Stimulated activated CD4-positive, alpha-beta T cell treated with anti-CD3 and anti-CD28 coated beads, TNF-alpha, amount 100 ng/mL, for 48 hours (primary cell): ENCODE measurements around the gene PARN.

Source experiments
- DNase-seq, 3 donors: peaks; one replicate each; pipeline ENCODE4 v3.0.0-alpha.2; 2020; ENCODE audit warnings: low read depth in 3 of 3

Gene PARN

DNA sequence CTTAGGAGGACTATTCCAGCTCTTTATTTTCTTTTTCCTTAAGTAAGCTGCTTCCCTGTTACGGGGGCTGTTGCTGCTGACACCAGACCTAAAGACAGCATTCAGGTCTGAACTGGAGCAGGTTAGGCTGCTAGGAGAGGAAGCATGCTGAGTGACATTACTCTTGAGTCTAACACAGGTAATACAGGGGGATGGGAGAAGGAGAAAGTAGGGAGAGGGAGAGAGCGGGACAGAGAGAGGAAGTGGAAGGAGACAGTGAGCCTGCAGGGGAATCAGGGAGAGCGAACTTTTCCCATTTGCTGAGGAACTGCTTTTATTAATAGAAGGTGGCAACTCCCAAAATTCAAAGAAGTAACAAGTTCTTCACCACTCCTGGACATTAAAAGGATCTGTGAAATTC, 130.9 kb downstream of the PARN start:
- DNase-seq = no peak

DNA sequence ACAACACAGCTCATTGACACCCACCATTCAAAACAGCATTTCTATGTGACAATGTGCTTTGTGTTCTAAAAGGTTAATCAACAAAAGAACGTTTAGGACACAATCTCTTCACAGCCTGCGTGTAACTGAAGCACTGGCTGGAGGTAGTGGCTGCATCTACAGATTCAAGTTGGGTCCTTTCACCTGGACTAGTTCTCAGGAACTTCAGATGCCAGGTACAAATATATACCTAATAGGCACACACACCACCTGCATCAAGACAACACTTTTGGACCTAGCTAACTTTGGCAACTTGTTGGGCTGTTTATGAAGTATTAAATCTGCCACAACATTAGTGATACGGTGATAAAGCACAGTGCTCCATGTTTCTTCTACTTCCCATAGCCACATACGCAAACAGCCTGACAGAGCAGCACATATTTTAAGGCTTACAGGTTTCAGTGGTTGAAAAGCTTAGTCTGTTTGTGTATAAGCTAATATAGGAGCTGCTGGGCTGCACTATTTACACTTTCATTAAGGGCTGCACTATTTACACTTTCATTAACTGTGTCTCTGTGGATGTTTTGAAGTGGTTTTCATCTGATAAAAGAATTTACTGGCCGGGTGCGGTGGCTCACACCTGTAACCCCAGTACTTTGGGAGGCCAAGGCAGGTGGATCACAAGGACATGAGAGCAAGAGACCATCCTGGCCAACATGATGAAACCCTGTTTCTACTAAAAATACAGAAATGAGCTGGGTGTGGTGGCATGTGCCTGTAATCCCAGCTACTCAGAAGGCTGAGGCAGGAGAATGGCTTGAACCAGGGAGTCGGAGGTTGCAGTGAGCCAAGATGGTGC, 132.6 kb downstream of the PARN start:
- DNase-seq = no peak

GRCh38 chr16:14496786-14497185, 133.3 kb downstream of the PARN start:
- no peak for DNase-seq

DNA sequence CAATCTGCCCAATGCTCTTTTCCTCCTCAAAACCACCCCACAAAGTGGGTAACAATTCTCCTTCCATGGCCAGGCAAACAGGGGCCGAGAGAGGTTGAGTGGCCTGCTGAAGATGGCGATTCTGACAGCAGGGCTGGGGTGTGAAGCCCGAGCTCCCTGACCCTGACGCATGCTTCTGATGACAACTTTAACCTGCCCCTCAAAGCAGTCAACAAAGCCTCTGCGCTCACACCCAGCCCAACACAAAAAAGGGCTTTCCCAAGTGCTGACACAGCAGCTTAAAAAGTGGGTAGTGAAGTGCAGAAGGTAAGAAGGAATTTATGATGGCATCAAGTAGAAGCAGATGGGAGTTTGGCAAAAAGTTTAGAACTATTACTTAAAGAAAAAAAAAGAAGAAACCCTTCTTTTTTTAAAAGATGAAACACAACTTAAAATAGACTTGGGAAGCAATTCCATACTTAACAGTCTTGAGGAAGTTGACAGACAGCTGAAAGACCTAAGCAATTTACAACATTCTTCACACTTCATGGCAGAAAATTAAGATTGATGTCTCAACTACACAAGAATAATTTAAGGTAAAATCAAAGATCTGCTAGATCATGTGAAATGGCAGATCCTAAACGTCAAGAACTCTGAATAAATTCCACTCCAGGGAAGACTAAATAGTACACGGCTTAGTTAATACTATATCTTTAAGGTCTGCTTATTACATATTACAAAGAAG, 133.9 kb downstream of the PARN start:
- DNase-seq = no peak

GRCh38 chr16:14495213-14496046, 134.6 kb downstream of the PARN start:
- DNase-seq = no peak

GRCh38 chr16:14494396-14494966, 135.6 kb downstream of the PARN start:
- no peak for DNase-seq

GRCh38 chr16:14493791-14494190, 136.3 kb downstream of the PARN start:
- no peak for DNase-seq

GRCh38 chr16:14492614-14493013, 137.4 kb downstream of the PARN start:
- DNase-seq = no peak

GRCh38 chr16:14491861-14492529, 138.1 kb downstream of the PARN start:
- no peak for DNase-seq

DNA sequence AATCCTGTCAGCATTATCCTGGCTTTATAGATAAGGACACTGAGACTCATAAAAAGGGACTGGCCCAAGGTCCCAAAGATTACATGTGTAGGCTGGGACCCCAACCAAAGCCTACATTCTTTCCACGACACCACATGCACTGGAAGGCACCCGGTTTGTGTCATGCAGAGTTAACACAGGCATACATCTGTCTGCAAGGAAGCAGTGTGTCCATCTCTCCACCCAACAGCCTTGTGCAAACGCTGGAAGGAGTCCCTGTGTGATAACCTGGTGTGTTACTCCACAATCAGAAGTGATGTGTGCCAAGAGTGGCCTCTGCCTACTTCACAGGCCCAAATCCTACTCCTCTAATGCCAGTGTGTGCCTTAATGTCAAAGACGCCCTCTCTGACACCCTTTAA, 139.8 kb downstream of the PARN start:
- DNase-seq = no peak

DNA sequence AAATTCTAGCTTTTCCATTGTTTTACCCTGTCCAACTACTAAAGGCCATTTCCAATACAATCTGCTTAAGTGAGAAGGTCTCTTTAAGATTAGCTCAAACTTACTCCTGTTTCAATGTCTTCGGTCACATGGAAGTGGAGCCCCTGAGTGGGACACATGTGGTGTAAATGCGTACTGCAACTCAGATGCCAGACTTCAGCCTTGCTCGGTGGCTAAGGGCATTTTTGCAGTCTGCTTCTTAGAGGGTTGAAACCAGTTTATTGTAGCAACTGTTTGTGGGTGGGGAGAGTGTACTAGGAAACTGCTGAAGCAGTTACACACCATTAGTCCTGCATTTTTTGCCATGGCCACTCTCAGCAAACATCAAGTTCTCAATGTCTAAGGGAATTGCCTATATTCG, 140.6 kb downstream of the PARN start:
- no peak for DNase-seq

DNA sequence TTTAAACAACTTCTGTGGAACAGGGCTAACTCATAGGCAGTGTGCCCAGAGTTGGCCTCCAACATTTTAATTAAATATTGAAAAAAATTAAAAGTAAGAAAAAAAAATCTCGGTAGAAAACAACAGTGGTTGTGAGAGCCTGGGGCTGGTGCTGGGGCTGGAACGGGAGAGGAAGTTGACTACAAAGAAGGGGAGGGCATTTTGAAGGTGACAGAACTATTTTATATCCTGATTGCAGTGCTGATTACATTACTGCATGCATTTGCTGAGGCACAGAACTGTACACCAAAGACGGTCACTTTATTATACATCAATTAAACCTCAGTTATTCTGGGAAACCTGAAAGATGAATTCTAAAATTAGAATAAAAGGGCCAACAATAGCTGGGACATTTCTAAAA, 142.5 kb downstream of the PARN start:
- DNase-seq = no peak

DNA sequence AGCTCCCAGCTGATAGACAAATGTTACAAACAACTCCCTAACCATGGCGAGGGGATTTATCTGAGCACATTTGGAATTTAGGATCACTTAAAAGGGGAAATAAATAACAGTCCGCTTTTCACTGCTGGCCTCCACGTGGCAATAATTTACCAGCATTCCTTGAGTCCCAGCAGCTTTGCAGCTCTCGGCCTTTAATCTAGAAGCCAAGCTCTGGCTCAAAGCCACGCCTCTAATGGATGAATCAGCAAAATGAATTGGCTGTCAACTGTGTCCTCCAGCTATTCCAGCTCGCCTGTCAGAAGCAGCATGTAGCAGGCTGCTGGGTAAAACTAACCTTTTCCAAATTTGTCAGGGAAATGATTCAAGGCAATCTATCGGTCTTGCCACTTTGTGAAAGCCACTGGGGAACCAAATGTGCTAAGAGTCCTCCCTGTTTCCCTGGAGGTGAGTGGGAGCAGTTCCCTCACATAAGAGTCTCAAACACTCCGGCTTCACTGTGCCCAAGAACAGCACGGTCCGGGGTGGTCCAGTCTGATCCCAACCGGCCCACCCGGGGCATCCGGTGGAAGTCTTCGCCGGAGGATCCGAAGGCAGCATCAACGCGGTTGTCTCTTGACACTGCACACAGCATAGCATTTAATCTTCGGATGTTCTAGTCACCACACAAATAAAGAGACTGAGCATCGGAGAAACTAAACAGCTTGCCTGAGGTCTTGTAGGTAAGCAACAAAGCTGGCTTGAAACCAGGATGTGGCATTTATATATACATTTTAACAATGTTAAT, 143.3 kb downstream of the PARN start:
- no peak for DNase-seq

DNA sequence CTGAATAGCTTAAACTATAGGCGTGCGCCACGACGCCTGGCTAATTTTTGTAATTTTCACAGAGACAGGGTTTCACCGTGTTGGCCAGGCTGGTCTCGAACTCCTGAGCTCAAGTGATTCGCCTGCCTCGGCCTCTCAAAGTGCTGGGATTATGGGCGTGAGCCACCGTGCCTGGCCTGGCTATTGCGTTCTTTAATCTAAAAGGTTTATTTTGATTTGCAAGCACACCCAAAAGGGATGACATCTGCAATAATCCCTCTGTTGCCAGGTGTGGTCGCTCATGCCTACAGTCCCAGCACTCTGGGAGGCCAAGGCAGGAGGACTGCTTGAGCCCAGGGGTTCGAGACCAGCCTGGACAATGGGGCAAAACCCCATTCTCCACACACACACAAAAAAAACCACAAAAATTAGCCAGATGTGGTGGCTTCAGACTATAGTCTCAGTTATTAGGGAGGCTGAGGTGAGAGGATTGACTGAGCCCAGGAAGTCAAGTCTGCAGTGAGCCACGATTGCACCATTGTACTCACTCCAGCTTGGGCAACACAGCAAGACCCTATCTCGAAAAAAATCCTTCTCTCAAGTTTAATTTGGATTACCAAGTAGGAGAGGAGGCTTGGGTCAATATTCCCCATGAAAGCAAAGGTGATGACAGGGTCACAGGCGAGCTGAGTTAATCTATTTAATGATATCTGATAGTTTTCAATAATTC, 144.1 kb downstream of the PARN start:
- DNase-seq = no peak

DNA sequence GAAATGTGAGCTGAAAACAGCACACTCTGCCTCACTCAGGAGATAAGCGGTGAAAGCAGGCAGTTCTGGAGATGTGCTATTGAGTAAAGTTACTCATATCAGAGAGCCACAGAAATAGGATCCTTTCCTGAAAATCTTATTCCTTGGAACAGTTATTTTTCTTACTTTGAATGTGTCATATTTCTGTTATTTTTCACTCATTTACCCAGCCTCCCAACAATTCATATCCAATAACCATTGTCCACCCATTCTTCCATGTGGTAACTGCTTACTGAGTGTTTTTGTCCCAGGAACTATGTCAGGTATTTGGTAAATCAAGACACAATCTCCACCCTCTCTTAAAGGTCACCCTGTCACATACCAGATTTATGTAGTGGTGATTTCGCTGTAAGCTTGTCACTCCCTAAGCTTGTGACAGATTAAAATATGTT, 144.9 kb downstream of the PARN start:
- no peak for DNase-seq

- DNase-seq = no peak
Measured at GRCh38 chr16:14483819-14484385, 146.2 kb downstream of the PARN start.

- DNase-seq = no peak
Measured at GRCh38 chr16:14476183-14476582, 153.9 kb downstream of the PARN start.

DNA sequence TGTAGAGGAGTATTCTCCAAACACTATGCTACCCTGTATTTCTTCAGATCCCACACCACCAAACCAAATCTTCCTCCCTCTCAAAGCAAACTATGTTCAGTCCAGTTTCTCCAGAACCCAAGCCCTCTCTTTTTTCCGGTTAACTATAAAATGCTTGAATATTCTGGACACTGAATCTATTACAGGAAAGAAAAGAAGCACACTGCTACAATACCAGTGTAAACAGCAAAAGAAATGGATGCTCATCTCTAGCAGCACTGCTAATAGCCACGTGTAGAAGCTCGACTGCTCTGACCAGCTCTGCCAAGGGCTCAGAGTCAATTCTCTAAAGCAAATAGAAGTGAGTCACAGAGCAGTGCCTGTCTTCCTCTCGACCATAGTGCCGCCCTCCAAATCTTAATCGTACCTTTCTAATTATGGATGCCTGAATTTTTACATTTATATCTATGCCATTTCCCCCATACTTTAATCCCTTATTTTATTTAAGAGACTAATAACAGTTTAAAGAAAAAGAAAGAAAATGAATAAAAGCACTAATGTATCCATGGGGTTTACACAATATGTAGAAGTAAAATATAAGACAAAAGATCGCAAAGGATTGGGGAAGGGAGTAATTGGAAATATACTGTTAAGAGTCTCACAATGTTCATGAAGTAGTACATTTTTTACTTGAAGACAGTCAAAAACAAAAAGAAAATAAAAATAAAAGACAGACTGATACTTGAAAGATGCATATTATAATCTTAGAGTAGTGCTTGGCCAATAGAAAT, 154.5 kb downstream of the PARN start:
- DNase-seq = no peak

DNA sequence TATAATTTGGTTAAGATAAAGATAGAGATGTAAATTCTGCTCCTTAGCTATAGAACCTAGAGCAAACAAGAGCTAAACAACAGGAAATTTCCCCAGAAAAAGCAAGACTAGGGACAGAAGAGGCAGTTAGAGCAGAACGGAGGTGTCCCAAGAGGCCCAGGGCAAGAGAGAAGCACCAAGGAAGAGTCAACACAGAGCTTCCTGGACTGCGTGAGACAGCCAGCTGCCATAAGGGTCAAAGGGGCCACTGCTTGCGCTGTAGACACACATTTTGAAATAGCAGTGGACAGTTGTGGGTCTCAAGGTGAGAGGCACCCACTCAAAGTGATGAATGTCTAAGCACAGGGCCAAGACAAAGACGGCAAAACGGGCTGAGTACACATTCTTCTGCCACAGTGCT, 156.6 kb downstream of the PARN start:
- DNase-seq = no peak
